Thoracic aorta (tissue), 2 donors: ENCODE measurements around the gene SNTB2. TPM values are rescaled to one million over a fixed set of nuclear protein-coding genes. Genes with fewer than 3 reads are reported as not detected.
"Not testable (repeated sequence)": the region's sequence is repeated elsewhere in the genome, so short reads cannot be mapped to it uniquely, and the experiment has no call there.

Experiments
- ATAC-seq: fragments of 150-250 bp; one replicate; pipeline ENCODE4 v1.8.0; 2017; ENCODE audit warnings: low read depth; ENCODE audit not compliant: insufficient number of reproducible peaks, low FRiP score
- DNase-seq: peaks from one replicate; pipeline ENCODE4 v3.0.0-alpha.2; 2020; ENCODE audit warnings: low spot score
- H3K27ac ChIP-seq, 2 donors: fragments of 200-600 bp; sonication (generic); 1 replicate in 1 of 2; 2 replicates in 1 of 2; pipeline ENCODE4 v1.5.1; 2016; ENCODE audit warnings: mild to moderate bottlenecking in 2 of 2, moderate library complexity in 2 of 2
- H3K27me3 ChIP-seq: fragments of 200-600 bp; sonication (generic); replicated peaks from 2 replicates; pipeline ENCODE4 v1.6.0; 2016; ENCODE audit warnings: mild to moderate bottlenecking; ENCODE audit not compliant: insufficient read depth
- H3K36me3 ChIP-seq: fragments of 200-600 bp; sonication (generic); one replicate; pipeline ENCODE4 v1.5.1; 2016
- H3K4me1 ChIP-seq, 2 donors: fragments of 200-600 bp; sonication (generic); 1 replicate in 1 of 2; 2 replicates in 1 of 2; pipeline versions ENCODE4 v1.5.1 to v1.6.0; 2016; ENCODE audit warnings: low read depth in 2 of 2, mild to moderate bottlenecking in 1 of 2; ENCODE audit not compliant: control insufficient read depth in 1 of 2
- H3K4me3 ChIP-seq: fragments of 200-600 bp; sonication (generic); 2 replicates; pipeline ENCODE4 v1.5.1; 2016; ENCODE audit warnings: mild to moderate bottlenecking
- H3K9me3 ChIP-seq: fragments of 200-600 bp; sonication (generic); 2 replicates; pipeline ENCODE4 v1.5.1; 2016
- CTCF ChIP-seq: fragments of 200-600 bp; sonication (generic); IDR thresholded peaks from one replicate; pipeline ENCODE4 v1.5.1; 2019; ENCODE audit warnings: antibody characterized with exemption
- total RNA-seq, 2 donors: library from RNA; depleted of rRNA; stranded (reverse); fragments of >200 nt; gene quantifications; one replicate each; pipeline versions ENCODE4 v1.1.0 to v1.2.3, GENCODE V29; 2016

The SNTB2 gene
- 10 to 100 TPM; 39.4 to 65.5 TPM for total RNA-seq

- Histone ChIP-seq H3K9me3 (no peaks in the 10 kb centered on the region), H3K4me3 (peak within 1 kb of the TSS; percentile 88), H3K27me3 (no peaks in the 10 kb centered on the region), H3K4me1 (peaks cover 39 to 59% of the 10 kb centered on the region in 2 donors), H3K27ac (peak within 1 kb of the TSS; percentile 82 to 84), H3K36me3 (no peaks in the 10 kb centered on the region)
- peak; percentile 88 for ATAC-seq
- TF ChIP-seq CTCF: no peak
- DNase-seq: peak; percentile 70
Observed at GRCh38 chr16:69186642-69187445, at the start of gene SNTB2. TSS of gene SNTB2 (plus strand) at chr16:69187164. CDS start at chr16:69187167, 3 bp downstream.

GRCh38 chr16:69138608-69139007, 48.4 kb upstream of the SNTB2 start:
- no peak for TF ChIP-seq CTCF
- Histone ChIP-seq H3K36me3 (peaks cover 18% of the 10 kb centered on the region), H3K27ac (no peak overlapping the region), H3K27me3 (no peaks in the 10 kb centered on the region), H3K9me3 (no peaks in the 10 kb centered on the region), H3K4me3 (no peak overlapping the region), H3K4me1 (peaks cover 0 to 2% of the 10 kb centered on the region in 2 donors)
- ATAC-seq (no peak), DNase-seq (no peak)

GRCh38 chr16:69139464-69139863, 47.5 kb upstream of the SNTB2 start:
- H3K36me3 ChIP-seq: peaks cover 18% of the 10 kb centered on the region
- H3K27me3 ChIP-seq, H3K27ac ChIP-seq, DNase-seq, H3K4me3 ChIP-seq, H3K4me1 ChIP-seq, H3K9me3 ChIP-seq, ATAC-seq: not testable (repeated sequence)

GRCh38 chr16:69141014-69141413, 46.0 kb upstream of the SNTB2 start:
- Histone ChIP-seq H3K9me3 (no peaks in the 10 kb centered on the region), H3K27me3 (no peaks in the 10 kb centered on the region), H3K27ac (no peak overlapping the region), H3K4me1 (peaks cover 5 to 10% of the 10 kb centered on the region in 2 donors), H3K4me3 (no peak overlapping the region), H3K36me3 (peaks cover 18% of the 10 kb centered on the region)
- DNase-seq (no peak), ATAC-seq (no peak)
- no peak for TF ChIP-seq CTCF

GRCh38 chr16:69141936-69142335, 45.0 kb upstream of the SNTB2 start:
- H3K27me3 ChIP-seq: no peaks in the 10 kb centered on the region
- no peak overlapping the region for H3K27ac ChIP-seq
- no peaks in the 10 kb centered on the region for H3K9me3 ChIP-seq
- peaks cover 15% of the 10 kb centered on the region for H3K36me3 ChIP-seq
- DNase-seq (no peak), ATAC-seq (no peak)
- H3K4me3 ChIP-seq: no peak overlapping the region
- peaks cover 9 to 15% of the 10 kb centered on the region in 2 donors for H3K4me1 ChIP-seq
- no peak for TF ChIP-seq CTCF
